GM12872 (cell line): ENCODE data around the gene ARHGAP15.

Experiments used
- TF ChIP-seq, protein P1 (sequence below): IDR thresholded peaks from 3 replicates; pipeline ENCODE4 v1.5.1; 2011; ENCODE audit warnings: low read depth, mild to moderate bottlenecking, low read length, moderate library complexity; ENCODE audit not compliant: insufficient read depth

Gene ARHGAP15

GRCh38 chr2:143402451-143402850 lies 273.2 kb downstream of the ARHGAP15 start:
- TF ChIP-seq, protein P1, sequence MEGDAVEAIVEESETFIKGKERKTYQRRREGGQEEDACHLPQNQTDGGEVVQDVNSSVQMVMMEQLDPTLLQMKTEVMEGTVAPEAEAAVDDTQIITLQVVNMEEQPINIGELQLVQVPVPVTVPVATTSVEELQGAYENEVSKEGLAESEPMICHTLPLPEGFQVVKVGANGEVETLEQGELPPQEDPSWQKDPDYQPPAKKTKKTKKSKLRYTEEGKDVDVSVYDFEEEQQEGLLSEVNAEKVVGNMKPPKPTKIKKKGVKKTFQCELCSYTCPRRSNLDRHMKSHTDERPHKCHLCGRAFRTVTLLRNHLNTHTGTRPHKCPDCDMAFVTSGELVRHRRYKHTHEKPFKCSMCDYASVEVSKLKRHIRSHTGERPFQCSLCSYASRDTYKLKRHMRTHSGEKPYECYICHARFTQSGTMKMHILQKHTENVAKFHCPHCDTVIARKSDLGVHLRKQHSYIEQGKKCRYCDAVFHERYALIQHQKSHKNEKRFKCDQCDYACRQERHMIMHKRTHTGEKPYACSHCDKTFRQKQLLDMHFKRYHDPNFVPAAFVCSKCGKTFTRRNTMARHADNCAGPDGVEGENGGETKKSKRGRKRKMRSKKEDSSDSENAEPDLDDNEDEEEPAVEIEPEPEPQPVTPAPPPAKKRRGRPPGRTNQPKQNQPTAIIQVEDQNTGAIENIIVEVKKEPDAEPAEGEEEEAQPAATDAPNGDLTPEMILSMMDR, result no peak

DNA sequence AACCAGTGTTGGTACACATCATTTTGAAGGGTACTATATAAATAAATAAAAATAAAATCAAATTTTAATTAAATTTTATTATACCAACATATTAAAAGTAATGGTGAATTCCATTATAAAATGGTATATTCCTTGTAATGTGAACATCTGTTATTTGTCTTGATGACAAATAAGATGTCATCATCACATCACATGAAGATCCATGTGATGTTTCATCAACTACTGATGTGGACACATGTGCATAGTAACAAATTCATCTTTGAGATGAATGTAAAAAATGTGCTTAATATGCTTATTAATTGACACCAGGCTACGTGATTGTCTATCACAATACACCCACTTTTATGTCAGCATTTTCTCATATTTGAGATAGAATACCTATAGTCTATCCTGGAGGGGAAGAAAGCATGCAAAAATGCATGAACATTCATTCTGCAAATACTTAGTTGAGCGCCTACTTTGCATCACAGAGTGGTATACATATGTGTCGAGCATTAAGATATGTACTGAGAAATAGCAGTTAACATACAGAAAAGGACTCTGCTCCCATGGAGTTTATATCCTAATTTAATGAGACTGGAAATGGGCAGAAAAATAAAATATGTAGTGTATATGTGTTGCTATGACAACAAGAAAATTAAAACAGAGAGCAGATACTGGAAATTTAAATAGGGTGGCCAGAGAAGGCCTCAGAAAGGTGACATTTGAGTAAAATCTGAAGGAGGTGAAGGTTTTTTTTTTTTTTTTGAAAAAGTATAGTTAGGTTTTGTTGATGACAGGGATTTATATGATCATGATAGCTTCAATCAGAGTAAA lies 281.1 kb downstream of the ARHGAP15 start:
- TF ChIP-seq, protein P1, result no peak

DNA sequence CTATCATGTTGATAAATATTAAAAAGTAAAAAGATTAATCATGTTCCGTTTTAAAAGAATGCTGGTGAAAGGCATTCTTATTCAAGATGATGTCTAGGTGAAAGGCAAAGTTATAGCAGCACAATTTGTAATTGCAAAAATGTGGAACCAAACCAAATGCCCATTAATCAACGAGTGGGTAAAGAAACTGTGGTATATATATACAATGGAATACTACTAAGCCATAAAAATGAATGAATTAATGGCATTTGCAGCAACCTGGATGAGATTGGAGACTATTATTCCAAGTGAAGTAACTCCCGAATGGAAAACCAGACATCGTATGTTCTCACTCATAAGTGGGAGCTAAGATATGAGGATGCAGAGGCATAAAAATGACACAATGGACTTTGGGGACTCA lies 286.4 kb downstream of the ARHGAP15 start:
- TF ChIP-seq, protein P1, result no peak

DNA sequence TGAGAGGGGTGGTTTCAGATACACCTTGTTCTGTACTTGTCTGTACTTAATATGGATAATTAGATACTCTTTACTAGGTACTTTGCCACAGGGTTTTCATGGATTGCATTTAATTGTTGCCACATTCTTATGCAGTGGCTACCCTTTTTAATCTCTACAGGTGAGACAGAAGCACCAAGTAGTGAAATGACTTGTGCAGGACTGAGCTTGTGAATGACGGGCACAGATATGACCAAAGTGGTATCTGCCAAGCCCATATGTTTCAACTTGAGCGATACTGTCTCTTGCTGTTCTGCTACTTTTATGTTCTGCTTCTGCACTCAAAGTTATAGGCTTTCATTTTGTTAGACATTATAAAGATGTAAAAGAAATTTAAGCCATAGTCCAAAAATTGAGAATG lies 288.2 kb downstream of the ARHGAP15 start:
- TF ChIP-seq, protein P1, result no peak

DNA sequence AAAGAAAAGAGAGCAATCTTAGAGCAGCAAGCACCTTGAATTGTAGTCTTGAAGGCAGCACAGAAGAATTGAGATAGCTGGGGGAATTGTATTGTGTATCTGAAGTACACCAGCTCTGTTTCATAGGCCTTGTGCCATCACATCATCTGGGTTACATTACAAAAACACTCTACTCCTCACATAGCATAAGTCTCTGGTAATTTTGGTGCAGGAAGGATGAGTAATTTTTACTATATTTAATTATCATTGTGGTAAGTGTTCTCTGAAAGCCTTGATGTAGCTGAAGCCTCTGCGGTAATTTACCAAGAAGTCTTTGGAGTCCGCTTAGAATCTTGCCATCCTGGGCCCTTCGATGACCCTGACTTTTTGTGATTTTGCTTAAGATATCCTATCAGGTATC lies 291.1 kb downstream of the ARHGAP15 start:
- TF ChIP-seq, protein P1, result no peak

GRCh38 chr2:143422681-143423080 lies 293.5 kb downstream of the ARHGAP15 start:
- TF ChIP-seq, protein P1, result no peak

- TF ChIP-seq, protein P1, result no peak
Observed at GRCh38 chr2:143425896-143426295, 296.7 kb downstream of the ARHGAP15 start.

- TF ChIP-seq, protein P1, result no peak
Observed at GRCh38 chr2:143426296-143426695, 297.1 kb downstream of the ARHGAP15 start.
